Panc1 (cell line): ENCODE results near the gene ADPRS. TPM values are rescaled to one million over a fixed set of nuclear protein-coding genes. Genes with fewer than 3 reads are reported as not detected.

Experiments used
- ATAC-seq: fragments of 200-7000 bp; cut with Tn5 transposase; 2 replicates; pipeline ENCODE4 v1.9.1; 2020; ENCODE audit warnings: mild to moderate bottlenecking, moderate library complexity
- BruUV-seq: library from RNA; stranded (reverse); fragments of 400-500 nt; replicated peaks from 2 replicates; lab custom pipeline; 2021; lab: Mats Ljungman, UMichigan
- CTCF ChIA-PET: fragments of 300-600 bp; sonication (Branson Sonifier 250); formaldehyde crosslinking; loops from one replicate; lab custom pipeline; 2022; ENCODE audit warnings: antibody characterized with exemption; lab: Charles Lee
- POLR2A ChIA-PET: fragments of 300-600 bp; sonication (Branson Sonifier 250); formaldehyde crosslinking; loops from one replicate; lab custom pipeline; 2022; ENCODE audit warnings: antibody characterized with exemption; lab: Charles Lee
- DNase-seq: peaks from one replicate; pipeline ENCODE4 v3.0.0-alpha.2; 2010; ENCODE audit warnings: low read depth, low spot score
- H3K27ac ChIP-seq: 2 replicates; pipeline ENCODE4 v1.5.1; 2011; ENCODE audit warnings: mild to moderate bottlenecking, low read length, inconsistent platforms
- H3K27me3 ChIP-seq: fragments of 200-500 bp; sonication (Bioruptor generic); 2 replicates; pipeline ENCODE4 v1.6.0; 2014; ENCODE audit warnings: low read length, inconsistent platforms; ENCODE audit not compliant: control insufficient read depth, insufficient read depth
- H3K36me3 ChIP-seq: fragments of 200-500 bp; sonication (Bioruptor generic); 2 replicates; pipeline ENCODE4 v1.5.1; 2014; ENCODE audit warnings: inconsistent platforms, mild to moderate bottlenecking, low read length, moderate library complexity; ENCODE audit not compliant: control insufficient read depth, insufficient read depth
- H3K4me1 ChIP-seq: 2 replicates; pipeline ENCODE4 v1.5.1; 2011; ENCODE audit warnings: inconsistent platforms, mild to moderate bottlenecking, low read length, moderate library complexity; ENCODE audit not compliant: control insufficient read depth, insufficient read depth
- H3K4me3 ChIP-seq, 2 experiments: 2 replicates each; pipeline ENCODE4 v1.5.1; 2011 to 2012; ENCODE audit warnings: low read depth in 2 of 2, low read length in 2 of 2, mild to moderate bottlenecking in 2 of 2, inconsistent platforms in 1 of 2, moderate library complexity in 1 of 2
- H3K9me3 ChIP-seq: fragments of 200-500 bp; sonication (Bioruptor generic); 2 replicates; pipeline ENCODE4 v1.5.1; 2014; ENCODE audit warnings: low read depth, mild to moderate bottlenecking, inconsistent platforms, low read length, moderate library complexity; ENCODE audit not compliant: control insufficient read depth, insufficient read depth
- POLR2AphosphoS5 ChIP-seq: IDR thresholded peaks from 2 replicates; pipeline ENCODE4 v1.6.1; 2012; ENCODE audit warnings: mild to moderate bottlenecking, low read depth, low read length, moderate library complexity
- SIN3A ChIP-seq: IDR thresholded peaks from 2 replicates; pipeline ENCODE4 v1.6.1; 2012; ENCODE audit warnings: low read depth, mild to moderate bottlenecking, low read length, moderate library complexity, borderline replicate concordance; ENCODE audit not compliant: insufficient read depth
- TCF7L2 ChIP-seq: IDR thresholded peaks from 2 replicates; pipeline ENCODE4 v1.6.1; 2011; ENCODE audit warnings: mild to moderate bottlenecking, low read depth, low read length, inconsistent platforms
- in situ Hi-C: cut with HindIII; loops from 2 replicates; pipeline ENCODE4 v1.10.0; 2016; ENCODE audit warnings: low sequenced_read_pairs, low pct_unique_long_range_greater_than_20kb
- intact Hi-C: fragments of 100-400 bp; cut with micrococcal nuclease; formaldehyde crosslinking; loops from one replicate; pipeline ENCODE4 v1.10.0; 2022; ENCODE audit not compliant: unreplicated experiment
- total RNA-seq: library from RNA; stranded (reverse); gene quantifications from one replicate; pipeline ENCODE4 v1.2.1, GENCODE V29; 2021; ENCODE audit not compliant: unreplicated experiment
- TF ChIP-seq, protein P1 (sequence below), 2 experiments: IDR thresholded peaks; 2 replicates each; pipeline ENCODE4 v1.6.1; 2011 to 2012; ENCODE audit warnings: low read depth in 2 of 2, control low read depth in 1 of 2, low read length in 1 of 2, mild to moderate bottlenecking in 1 of 2, moderate library complexity in 1 of 2; ENCODE audit not compliant: insufficient read depth in 1 of 2
- TF ChIP-seq, protein P2 (sequence below): fragments of 450-650 bp; IDR thresholded peaks from 2 replicates; pipeline ENCODE4 v1.5.1; 2017; ENCODE audit warnings: mild to moderate bottlenecking

Gene ADPRS
- total RNA-seq, 1 experiment from 2014 or later = 32.2 TPM

DNA sequence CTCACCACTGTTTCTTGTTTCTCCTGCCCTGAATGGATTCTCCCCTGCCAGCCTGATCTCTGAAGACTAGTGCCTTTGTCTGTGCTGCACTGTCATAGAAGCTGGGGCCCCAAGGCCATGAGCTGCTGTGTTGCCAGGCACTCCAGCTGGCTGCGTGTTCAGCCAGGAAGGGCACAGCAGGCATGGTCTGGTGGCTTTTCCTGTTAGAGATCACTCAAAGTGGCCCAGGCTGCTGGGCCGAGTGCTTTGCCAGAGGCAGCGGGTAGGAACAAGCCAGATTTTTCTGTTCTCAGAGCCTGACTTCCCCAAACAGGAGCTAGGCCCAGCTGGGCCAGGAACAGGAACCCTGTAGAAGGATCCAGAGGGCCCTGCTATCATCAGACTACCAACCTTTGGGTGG, 5.2 kb downstream of the ADPRS start:
- POLR2A ChIA-PET = no interaction called here
- in situ Hi-C loops (no loop called here), intact Hi-C loops (no loop called here)
- peaks cover 13% of the 10 kb centered on the region for H3K36me3 ChIP-seq
- H3K27me3 ChIP-seq = no peaks in the 10 kb centered on the region
- TF ChIP-seq, protein P1, sequence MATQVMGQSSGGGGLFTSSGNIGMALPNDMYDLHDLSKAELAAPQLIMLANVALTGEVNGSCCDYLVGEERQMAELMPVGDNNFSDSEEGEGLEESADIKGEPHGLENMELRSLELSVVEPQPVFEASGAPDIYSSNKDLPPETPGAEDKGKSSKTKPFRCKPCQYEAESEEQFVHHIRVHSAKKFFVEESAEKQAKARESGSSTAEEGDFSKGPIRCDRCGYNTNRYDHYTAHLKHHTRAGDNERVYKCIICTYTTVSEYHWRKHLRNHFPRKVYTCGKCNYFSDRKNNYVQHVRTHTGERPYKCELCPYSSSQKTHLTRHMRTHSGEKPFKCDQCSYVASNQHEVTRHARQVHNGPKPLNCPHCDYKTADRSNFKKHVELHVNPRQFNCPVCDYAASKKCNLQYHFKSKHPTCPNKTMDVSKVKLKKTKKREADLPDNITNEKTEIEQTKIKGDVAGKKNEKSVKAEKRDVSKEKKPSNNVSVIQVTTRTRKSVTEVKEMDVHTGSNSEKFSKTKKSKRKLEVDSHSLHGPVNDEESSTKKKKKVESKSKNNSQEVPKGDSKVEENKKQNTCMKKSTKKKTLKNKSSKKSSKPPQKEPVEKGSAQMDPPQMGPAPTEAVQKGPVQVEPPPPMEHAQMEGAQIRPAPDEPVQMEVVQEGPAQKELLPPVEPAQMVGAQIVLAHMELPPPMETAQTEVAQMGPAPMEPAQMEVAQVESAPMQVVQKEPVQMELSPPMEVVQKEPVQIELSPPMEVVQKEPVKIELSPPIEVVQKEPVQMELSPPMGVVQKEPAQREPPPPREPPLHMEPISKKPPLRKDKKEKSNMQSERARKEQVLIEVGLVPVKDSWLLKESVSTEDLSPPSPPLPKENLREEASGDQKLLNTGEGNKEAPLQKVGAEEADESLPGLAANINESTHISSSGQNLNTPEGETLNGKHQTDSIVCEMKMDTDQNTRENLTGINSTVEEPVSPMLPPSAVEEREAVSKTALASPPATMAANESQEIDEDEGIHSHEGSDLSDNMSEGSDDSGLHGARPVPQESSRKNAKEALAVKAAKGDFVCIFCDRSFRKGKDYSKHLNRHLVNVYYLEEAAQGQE (IDR thresholded peaks at IDR 0.05; ENCODE audit: insufficient read depth in 1 of 2, low read depth in 2 of 2, low read length in 1 of 2) = no peak
- TF ChIP-seq POLR2AphosphoS5 (no peak), SIN3A (no peak), TCF7L2 (no peak)
- TF ChIP-seq, protein P2, sequence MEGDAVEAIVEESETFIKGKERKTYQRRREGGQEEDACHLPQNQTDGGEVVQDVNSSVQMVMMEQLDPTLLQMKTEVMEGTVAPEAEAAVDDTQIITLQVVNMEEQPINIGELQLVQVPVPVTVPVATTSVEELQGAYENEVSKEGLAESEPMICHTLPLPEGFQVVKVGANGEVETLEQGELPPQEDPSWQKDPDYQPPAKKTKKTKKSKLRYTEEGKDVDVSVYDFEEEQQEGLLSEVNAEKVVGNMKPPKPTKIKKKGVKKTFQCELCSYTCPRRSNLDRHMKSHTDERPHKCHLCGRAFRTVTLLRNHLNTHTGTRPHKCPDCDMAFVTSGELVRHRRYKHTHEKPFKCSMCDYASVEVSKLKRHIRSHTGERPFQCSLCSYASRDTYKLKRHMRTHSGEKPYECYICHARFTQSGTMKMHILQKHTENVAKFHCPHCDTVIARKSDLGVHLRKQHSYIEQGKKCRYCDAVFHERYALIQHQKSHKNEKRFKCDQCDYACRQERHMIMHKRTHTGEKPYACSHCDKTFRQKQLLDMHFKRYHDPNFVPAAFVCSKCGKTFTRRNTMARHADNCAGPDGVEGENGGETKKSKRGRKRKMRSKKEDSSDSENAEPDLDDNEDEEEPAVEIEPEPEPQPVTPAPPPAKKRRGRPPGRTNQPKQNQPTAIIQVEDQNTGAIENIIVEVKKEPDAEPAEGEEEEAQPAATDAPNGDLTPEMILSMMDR = no peak
- ATAC-seq = no peak
- no peak overlapping the region for H3K27ac ChIP-seq
- no peaks in the 10 kb centered on the region for H3K9me3 ChIP-seq
- CTCF ChIA-PET = no interaction called here
- DNase-seq = no peak
- no TSS peak for BruUV-seq
- peaks cover 3% of the 10 kb centered on the region; the same call in 1 of the 2 replicates for H3K4me1 ChIP-seq
- H3K4me3 ChIP-seq = no peak overlapping the region

DNA sequence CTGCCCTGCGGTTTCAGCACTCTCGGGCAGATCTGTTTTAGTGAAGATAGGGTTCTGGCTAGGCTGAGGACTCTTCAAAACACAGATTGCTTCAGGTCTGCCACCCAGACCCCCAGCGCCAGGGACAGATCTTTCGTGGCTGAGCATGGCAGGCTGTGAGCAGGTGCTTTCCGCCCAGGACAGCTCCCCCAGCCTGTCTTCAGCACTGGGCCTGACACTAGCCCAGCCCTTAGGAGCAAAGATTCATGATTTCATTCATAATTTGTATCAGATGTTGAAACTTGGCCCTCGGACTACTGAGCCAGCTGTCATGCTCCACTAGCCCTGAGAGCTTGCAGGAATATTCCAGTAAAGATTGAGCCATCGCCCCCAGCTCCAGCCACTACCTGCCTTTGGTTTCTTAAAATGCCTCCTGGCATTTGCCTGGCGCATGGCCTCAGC, 5.9 kb downstream of the ADPRS start:
- in situ Hi-C loops (no loop called here), intact Hi-C loops (no loop called here)
- no TSS peak for BruUV-seq
- H3K9me3 ChIP-seq = no peaks in the 10 kb centered on the region
- ATAC-seq (no peak), DNase-seq (no peak)
- H3K27ac ChIP-seq = no peak overlapping the region
- TF ChIP-seq SIN3A = no peak
- no peak for TF ChIP-seq TCF7L2
- no peak for TF ChIP-seq POLR2AphosphoS5
- TF ChIP-seq, protein P1 (IDR thresholded peaks at IDR 0.05; ENCODE audit: insufficient read depth in 1 of 2, low read depth in 2 of 2, low read length in 1 of 2) = no peak
- TF ChIP-seq, protein P2 = no peak
- peaks cover 3% of the 10 kb centered on the region; the same call in 1 of the 2 replicates for H3K4me1 ChIP-seq
- CTCF ChIA-PET = interaction anchor here (0.7 to 1.1 kb wide), 2 partner anchors 41 to 602 kb away, joined by 3 read pairs; no protein-coding TSS in a partner anchor
- POLR2A ChIA-PET = no interaction called here
- no peak overlapping the region for H3K4me3 ChIP-seq
- peaks cover 9% of the 10 kb centered on the region for H3K36me3 ChIP-seq
- H3K27me3 ChIP-seq = no peaks in the 10 kb centered on the region
